ENCODE data around the gene TMEM229B. TPM values are rescaled to one million over a fixed set of nuclear protein-coding genes. Genes with fewer than 3 reads are reported as not detected.

The TMEM229B gene
- polyA plus RNA-seq (2012; ENCODE audit: insufficient read depth, insufficient read length), result 3.8 TPM

- DNase-seq (ENCODE audit: low read depth, low spot score), result peak; percentile 95
- H3K4me3 ChIP-seq (ENCODE audit: low read length), result peak within 1 kb of the TSS; percentile 72
These were observed at the start of gene TMEM229B for GRCh38 chr14:67487937-67488893. Gene TMEM229B, minus strand, starts transcription at chr14:67488721. Its CDS starts 14,798 bp downstream, at chr14:67473923.

GRCh38 chr14:67537736-67538135 is 49.2 kb upstream of the TMEM229B start:
- no peak overlapping the region for H3K4me3 ChIP-seq (ENCODE audit: low read length)
- no peak for DNase-seq (ENCODE audit: low read depth, low spot score)

- DNase-seq (ENCODE audit: low read depth, low spot score), result no peak
- H3K4me3 ChIP-seq (ENCODE audit: low read length), result no peak overlapping the region
These were observed 47.6 kb upstream of the TMEM229B start for GRCh38 chr14:67536087-67536486.

DNA sequence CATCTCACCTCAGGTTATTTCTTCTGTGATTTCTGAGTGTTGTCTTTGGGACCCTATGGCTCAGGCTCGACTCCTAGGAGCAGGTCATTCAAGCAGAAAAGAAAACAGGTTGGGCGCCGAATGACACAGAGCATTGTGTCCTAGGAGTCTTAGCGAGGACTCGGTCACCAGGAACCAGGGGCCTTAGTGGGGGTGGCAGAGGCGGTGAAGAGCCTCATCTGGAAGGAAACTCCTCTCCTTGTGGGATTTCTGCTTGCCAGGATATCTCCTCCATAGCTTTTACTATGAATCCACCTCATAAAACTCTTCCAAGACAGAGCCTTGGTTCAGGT is 45.2 kb upstream of the TMEM229B start:
- H3K4me3 ChIP-seq (ENCODE audit: low read length), result peak overlapping the region; percentile 47
- no peak for DNase-seq (ENCODE audit: low read depth, low spot score)

DNA sequence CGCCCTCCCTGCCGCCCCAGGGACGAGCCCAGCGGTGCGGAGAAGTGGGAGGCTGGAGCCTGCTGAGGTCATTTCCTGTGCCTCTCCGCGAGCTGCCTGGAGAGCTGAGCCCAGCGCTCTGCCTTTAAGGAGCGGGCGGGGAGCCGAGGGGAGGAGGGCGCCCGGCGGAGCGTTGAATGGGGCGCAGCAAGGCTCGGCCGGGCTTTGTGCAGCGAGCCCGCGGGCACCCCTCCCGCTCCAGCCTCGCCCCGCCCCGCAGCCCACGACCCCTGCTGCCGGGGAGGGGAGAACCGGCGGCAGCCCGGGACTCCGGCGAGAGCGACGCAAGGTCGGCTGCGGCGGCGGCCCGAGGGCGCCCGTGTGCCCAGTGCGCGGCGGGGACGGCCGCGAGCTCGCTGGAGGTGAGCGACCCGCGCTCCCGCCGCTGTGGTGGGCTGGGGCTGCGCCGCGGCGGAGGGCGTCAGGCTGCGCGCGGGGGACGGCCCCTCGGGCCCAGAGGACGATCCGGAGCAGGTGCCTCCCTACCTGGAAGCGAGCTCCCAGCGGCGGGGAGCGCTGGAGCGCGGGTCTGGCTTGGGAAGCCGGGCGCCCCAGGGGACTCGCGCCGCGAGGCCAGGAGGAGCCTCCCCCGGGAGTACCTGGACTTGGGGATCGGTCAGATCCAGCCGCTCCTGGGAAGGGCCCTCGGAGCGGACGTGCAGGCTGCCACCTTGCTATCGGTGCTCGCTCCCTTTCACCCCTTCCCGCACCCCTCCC is 44.7 kb upstream of the TMEM229B start, which contains the start of gene PLEKHH1:
Gene PLEKHH1, plus strand, starts transcription at position 293 of the 756 bp plus-strand sequence. CDS start 8,578 bp downstream, outside the sequence.
- DNase-seq (ENCODE audit: low read depth, low spot score), result peak; percentile 31
- H3K4me3 ChIP-seq (ENCODE audit: low read length), result peak within 1 kb of the TSS; percentile 47

GRCh38 chr14:67532606-67532997 is 44.1 kb upstream of the TMEM229B start:
- no peak for DNase-seq (ENCODE audit: low read depth, low spot score)
- peak overlapping the region; percentile 47 for H3K4me3 ChIP-seq (ENCODE audit: low read length)

DNA sequence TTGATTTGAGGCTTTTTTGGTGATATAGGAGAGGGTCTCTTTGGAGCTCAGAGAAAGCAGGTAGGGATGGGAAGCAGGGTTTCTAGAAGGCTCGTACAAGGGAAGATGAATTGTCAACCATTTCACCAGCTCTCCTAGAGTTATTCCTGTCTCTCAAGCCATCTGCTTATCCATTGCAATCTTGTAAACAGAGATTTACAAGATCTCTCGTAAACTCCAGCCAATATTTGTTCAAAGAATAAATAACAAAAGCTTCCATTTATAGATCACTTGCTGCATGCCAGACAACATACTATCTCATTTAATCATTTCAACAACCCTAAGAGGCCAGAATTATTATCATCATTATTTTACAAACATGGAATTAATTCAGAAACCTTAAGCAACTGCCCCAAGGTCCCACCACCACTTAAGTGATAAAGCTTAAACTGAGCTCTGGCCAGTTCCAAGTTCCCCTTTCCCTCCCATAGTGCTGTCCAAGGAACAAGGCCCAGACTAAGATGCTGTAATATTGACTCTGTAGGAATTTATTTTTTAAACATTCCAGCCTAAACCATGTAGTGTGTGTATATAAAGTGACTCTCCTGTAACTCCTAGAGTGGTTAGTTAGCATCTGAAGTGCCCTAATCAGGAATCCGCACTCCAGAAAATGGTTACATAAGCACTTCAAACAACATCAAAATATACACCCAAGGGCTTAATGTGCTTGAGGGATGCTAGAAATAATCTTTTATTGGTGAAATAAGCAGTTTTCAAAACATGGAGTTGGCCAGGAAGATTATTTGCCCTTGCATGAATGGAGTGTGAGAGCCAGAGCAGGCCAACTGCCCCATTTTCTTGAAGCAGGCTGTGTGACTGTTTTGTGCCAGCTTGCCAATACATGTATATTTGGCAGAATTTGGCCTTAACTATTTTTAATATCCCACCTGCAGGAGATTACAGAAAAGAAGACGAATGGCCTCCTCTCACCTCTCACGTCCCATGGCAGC is 41.7 kb upstream of the TMEM229B start:
- no peak for DNase-seq (ENCODE audit: low read depth, low spot score)
- no peak overlapping the region for H3K4me3 ChIP-seq (ENCODE audit: low read length)

DNA sequence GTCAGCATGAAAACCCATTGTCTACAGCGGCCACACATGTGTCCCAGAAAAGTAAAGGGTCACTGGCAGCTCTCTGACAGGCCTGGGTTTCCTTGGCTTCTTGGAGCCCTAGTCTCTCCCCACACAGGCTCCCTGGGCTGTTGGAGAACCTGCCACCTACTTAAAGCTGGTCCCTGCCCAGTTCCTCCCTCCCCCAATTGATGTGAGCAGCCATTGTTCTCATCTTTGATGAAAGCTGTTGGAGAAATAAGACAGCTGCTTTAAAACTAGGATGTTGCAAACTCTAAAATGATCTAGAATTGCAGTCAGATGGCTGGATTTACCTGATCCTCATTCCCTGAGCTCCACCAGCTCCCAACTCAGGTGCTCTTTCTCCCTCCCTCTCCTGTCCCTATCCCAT is 39.8 kb upstream of the TMEM229B start:
- no peak overlapping the region for H3K4me3 ChIP-seq (ENCODE audit: low read length)
- no peak for DNase-seq (ENCODE audit: low read depth, low spot score)

DNA sequence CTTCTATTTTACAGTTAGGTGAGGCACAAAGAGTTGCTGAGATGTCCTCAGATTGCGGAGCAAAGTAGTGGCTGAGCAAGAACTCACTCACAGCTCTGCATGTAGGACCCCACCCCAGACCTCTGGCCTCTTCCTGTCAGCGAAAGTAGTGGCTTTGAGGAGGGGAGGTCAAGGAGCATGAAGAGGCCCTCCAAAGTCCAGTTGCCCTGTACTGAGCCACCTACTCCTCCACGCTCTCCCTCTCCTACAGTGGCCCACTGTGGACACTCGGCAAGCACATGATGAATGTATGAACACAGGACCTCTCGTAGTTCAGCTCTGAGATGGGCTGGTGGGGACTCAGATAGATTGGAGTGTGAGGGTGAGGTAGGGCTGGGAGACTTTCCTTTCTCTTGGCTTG is 39.2 kb upstream of the TMEM229B start:
- no peak overlapping the region for H3K4me3 ChIP-seq (ENCODE audit: low read length)
- DNase-seq (ENCODE audit: low read depth, low spot score), result no peak

GRCh38 chr14:67526676-67527459 is 38.3 kb upstream of the TMEM229B start:
- H3K4me3 ChIP-seq (ENCODE audit: low read length), result no peak overlapping the region
- peak; percentile 42 for DNase-seq (ENCODE audit: low read depth, low spot score)

GRCh38 chr14:67526181-67526580 is 37.7 kb upstream of the TMEM229B start:
- no peak overlapping the region for H3K4me3 ChIP-seq (ENCODE audit: low read length)
- DNase-seq (ENCODE audit: low read depth, low spot score), result no peak

GRCh38 chr14:67525389-67525788 is 36.9 kb upstream of the TMEM229B start:
- no peak overlapping the region for H3K4me3 ChIP-seq (ENCODE audit: low read length)
- DNase-seq (ENCODE audit: low read depth, low spot score), result no peak

DNA sequence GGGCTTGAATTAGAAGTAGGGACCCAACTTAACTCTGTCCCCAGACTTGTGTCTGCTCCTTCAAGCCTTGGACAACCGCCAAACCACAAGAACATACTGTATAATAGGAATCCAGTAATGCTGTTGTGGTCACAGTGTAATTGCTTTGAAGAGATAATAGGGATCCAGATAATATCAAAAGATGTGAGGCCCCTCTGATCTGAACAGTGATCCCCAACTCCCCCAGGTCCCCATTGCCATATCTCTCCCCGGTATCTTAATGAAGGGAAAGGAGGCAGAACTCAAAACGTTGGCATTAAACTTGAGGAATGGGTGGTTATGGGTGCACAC is 36.1 kb upstream of the TMEM229B start:
- no peak overlapping the region for H3K4me3 ChIP-seq (ENCODE audit: low read length)
- DNase-seq (ENCODE audit: low read depth, low spot score), result no peak

DNA sequence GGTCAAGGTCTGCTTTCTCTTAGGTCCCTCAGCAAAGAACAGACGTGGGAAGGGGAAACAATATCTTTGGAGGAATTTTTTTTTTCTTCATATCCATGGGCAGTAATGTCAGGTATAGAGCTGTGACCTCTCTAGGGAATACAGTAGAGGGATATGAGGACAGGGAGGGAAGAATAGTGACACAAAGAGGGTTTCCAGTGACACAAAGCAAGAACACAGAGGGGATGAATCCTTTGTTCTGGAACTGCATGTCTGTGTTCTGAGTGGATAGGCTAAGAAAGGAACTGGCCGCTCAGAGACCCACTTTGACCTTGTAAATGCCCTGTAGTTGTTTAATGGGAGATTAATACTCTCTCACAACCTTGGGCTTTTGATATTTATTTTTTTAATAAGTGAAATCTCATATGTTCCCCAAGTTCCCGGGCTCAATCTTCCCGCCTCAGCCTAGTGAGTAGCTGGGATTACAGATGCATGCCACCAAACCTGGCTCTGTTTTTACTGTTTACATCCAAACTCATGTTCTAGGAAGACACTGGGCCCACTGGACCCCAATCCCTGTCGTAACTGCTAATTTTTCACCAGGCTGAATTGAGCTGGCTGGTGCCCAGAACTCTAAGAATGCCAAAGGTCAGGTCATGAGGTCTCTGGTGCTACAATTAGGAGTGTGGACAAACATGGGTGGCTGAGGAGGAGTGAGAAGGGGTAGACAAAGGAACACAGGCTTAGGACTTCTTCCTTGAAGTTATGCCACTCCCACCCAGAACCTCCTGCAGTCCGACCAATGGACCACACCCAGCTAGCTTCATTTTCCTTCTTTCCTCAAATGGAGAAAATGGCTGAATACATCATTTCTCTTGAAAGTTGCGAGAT is 35.5 kb upstream of the TMEM229B start:
- H3K4me3 ChIP-seq (ENCODE audit: low read length), result no peak overlapping the region
- DNase-seq (ENCODE audit: low read depth, low spot score), result no peak

- no peak for DNase-seq (ENCODE audit: low read depth, low spot score)
- no peak overlapping the region for H3K4me3 ChIP-seq (ENCODE audit: low read length)
These were observed 33.7 kb upstream of the TMEM229B start for GRCh38 chr14:67522270-67522669.

GRCh38 chr14:67520482-67520881 is 32.0 kb upstream of the TMEM229B start:
- DNase-seq (ENCODE audit: low read depth, low spot score), result no peak

GRCh38 chr14:67519406-67519805 is 30.9 kb upstream of the TMEM229B start:
- DNase-seq (ENCODE audit: low read depth, low spot score), result no peak
- H3K4me3 ChIP-seq (ENCODE audit: low read length), result no peak overlapping the region

More at GRCh38 chr14:67520482-67520881, 32.0 kb upstream of the TMEM229B start:
- H3K4me3 ChIP-seq (ENCODE audit: low read length), result no peak overlapping the region
